OCI-LY1 (cell line): Measurements from ENCODE around the gene NR2F1-AS1.

ENCODE experiments used
- H2AFZ ChIP-seq: fragments of 200-600 bp; sonication (generic), shearing (Covaris generic); 2 replicates; pipeline ENCODE4 v1.6.0; 2014; ENCODE audit warnings: antibody characterized with exemption, mild to moderate bottlenecking, low read length
- H3F3A ChIP-seq: fragments of 200-600 bp; sonication (generic), shearing (Covaris generic); 2 replicates; pipeline ENCODE4 v1.6.0; 2014; ENCODE audit warnings: mild to moderate bottlenecking, antibody characterized with exemption, low read length, moderate library complexity; ENCODE audit not compliant: insufficient read depth
- H3K27ac ChIP-seq: fragments of 200-600 bp; sonication (generic); 2 replicates; pipeline ENCODE4 v1.5.1; 2014; ENCODE audit warnings: low read length, mixed run types, mild to moderate bottlenecking, low read depth; ENCODE audit not compliant: poor library complexity, severe bottlenecking
- H3K27me3 ChIP-seq: fragments of 200-600 bp; sonication (generic); 2 replicates; pipeline ENCODE4 v1.6.0; 2014; ENCODE audit warnings: antibody characterized with exemption, mild to moderate bottlenecking, low read length, moderate library complexity; ENCODE audit not compliant: insufficient read depth
- H3K36me3 ChIP-seq: fragments of 200-600 bp; sonication (generic); 2 replicates; pipeline ENCODE4 v1.6.1; 2014; ENCODE audit warnings: mild to moderate bottlenecking, antibody characterized with exemption, low read length, moderate library complexity, mixed read lengths; ENCODE audit not compliant: insufficient read depth
- H3K4me1 ChIP-seq: fragments of 200-600 bp; sonication (generic); 2 replicates; pipeline ENCODE4 v1.5.1; 2014; ENCODE audit warnings: mild to moderate bottlenecking, low read length, moderate library complexity; ENCODE audit not compliant: insufficient read depth, severe bottlenecking
- H3K4me2 ChIP-seq: fragments of 200-600 bp; sonication (generic), shearing (Covaris generic); 2 replicates; pipeline ENCODE4 v1.6.1; 2014; ENCODE audit warnings: low read length
- H3K4me3 ChIP-seq: fragments of 200-600 bp; sonication (generic); 2 replicates; pipeline ENCODE4 v1.5.1; 2014; ENCODE audit warnings: low read length, low read depth, mild to moderate bottlenecking, mixed read lengths; ENCODE audit not compliant: poor library complexity, severe bottlenecking
- H3K79me2 ChIP-seq: fragments of 200-600 bp; shearing (Covaris generic); 2 replicates; pipeline ENCODE4 v1.6.1; 2016; ENCODE audit warnings: mixed run types, low read length, mixed read lengths; ENCODE audit not compliant: insufficient read depth
- H3K9ac ChIP-seq: fragments of 200-600 bp; sonication (generic), shearing (Covaris generic); 2 replicates; pipeline ENCODE4 v1.6.1; 2014; ENCODE audit warnings: mild to moderate bottlenecking, low read length, mixed read lengths
- H3K9me2 ChIP-seq: fragments of 200-600 bp; sonication (generic), shearing (Covaris generic); 2 replicates; pipeline ENCODE4 v1.6.1; 2014; ENCODE audit warnings: low read depth, mild to moderate bottlenecking, low read length, mixed read lengths
- H3K9me3 ChIP-seq: fragments of 200-600 bp; shearing (Covaris generic); 2 replicates; pipeline ENCODE4 v1.6.1; 2014; ENCODE audit warnings: low read length, mixed read lengths
- H4K20me1 ChIP-seq: fragments of 200-600 bp; sonication (generic), shearing (Covaris generic); 2 replicates; pipeline ENCODE4 v1.6.0; 2016; ENCODE audit warnings: mild to moderate bottlenecking, low read length; ENCODE audit not compliant: insufficient read depth
- CTCF ChIP-seq: fragments of 200-600 bp; sonication (generic), shearing (Covaris generic); IDR thresholded peaks from 2 replicates; pipeline ENCODE4 v1.5.1; 2017; ENCODE audit warnings: mild to moderate bottlenecking, antibody characterized with exemption, low read length, moderate library complexity, mixed read lengths
- EZH2 ChIP-seq: fragments of 200-600 bp; sonication (generic), shearing (Covaris generic); IDR thresholded peaks from 2 replicates; pipeline ENCODE4 v1.8.0; 2017; ENCODE audit warnings: borderline replicate concordance, mixed run types, mild to moderate bottlenecking, antibody characterized with exemption, low read length, moderate library complexity, mixed read lengths

The NR2F1-AS1 gene

DNA sequence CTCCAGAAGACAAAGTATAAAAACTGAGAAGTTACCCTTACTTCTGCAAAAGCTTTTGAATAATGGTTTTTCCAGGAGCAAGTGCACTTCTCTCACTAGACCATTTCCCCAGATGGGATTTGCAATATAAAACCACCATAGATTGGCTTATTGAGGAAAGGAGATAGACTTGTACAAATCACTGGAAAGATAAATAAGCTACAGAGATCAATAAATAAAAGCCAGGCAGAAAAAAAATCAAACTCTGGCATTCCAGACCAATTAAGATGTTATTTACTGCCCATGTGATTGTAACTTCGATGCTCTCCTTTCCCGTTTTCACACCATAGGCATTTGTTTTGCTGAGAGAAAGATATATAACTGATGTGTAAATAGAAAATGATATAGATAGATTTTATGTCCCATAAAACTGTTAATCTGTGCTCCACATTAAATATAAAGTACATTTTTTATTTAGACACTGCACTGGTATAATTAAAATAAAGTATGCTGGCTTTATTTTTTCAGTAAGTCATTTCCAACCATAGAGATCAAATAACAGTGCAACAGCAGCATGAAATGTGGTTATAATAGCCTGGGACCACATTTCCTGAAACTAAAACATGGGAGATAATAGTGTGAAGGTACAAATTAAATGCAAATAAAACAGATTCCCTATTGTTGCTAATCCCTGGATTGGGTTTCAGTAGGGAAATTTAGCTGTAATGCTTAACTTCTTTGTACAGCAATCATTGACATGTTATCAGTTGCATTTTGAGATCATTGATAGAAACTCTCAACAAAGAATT lies 177.7 kb downstream of the NR2F1-AS1 start:
- H2AFZ ChIP-seq = no peak overlapping the region
- no peaks in the 10 kb centered on the region for H3K9me2 ChIP-seq
- H3F3A ChIP-seq = no peaks in the 10 kb centered on the region
- no peak overlapping the region for H3K9ac ChIP-seq
- no peaks in the 10 kb centered on the region for H3K9me3 ChIP-seq
- no peak overlapping the region for H3K27ac ChIP-seq
- H3K4me2 ChIP-seq = no peak overlapping the region
- 0 out of 2 replicates have a peak, but pooled peaks cover 3% of the 10 kb centered on the region for H3K27me3 ChIP-seq
- H3K36me3 ChIP-seq = no peaks in the 10 kb centered on the region
- H3K79me2 ChIP-seq = no peaks in the 10 kb centered on the region
- no peaks in the 10 kb centered on the region for H4K20me1 ChIP-seq
- H3K4me1 ChIP-seq = no peaks in the 10 kb centered on the region
- no peak overlapping the region for H3K4me3 ChIP-seq
- TF ChIP-seq EZH2 (no peak), CTCF (no peak)

- Histone ChIP-seq H3K27me3 (0 out of 2 replicates have a peak, but pooled peaks cover 3% of the 10 kb centered on the region), H3K9me2 (no peaks in the 10 kb centered on the region), H3K79me2 (no peaks in the 10 kb centered on the region), H3K27ac (no peak overlapping the region), H2AFZ (no peak overlapping the region), H4K20me1 (no peaks in the 10 kb centered on the region), H3K4me2 (no peak overlapping the region), H3F3A (no peaks in the 10 kb centered on the region), H3K4me3 (no peak overlapping the region), H3K9me3 (no peaks in the 10 kb centered on the region), H3K4me1 (no peaks in the 10 kb centered on the region), H3K36me3 (no peaks in the 10 kb centered on the region), H3K9ac (no peak overlapping the region)
- no peak for TF ChIP-seq EZH2
- no peak for TF ChIP-seq CTCF
These were observed 178.6 kb downstream of the NR2F1-AS1 start for GRCh38 chr5:93402451-93402850.

- Histone ChIP-seq H4K20me1 (no peaks in the 10 kb centered on the region), H3K4me2 (no peak overlapping the region), H3K9me3 (no peaks in the 10 kb centered on the region), H3K4me1 (no peaks in the 10 kb centered on the region), H3K9me2 (no peaks in the 10 kb centered on the region), H3K27me3 (0 out of 2 replicates have a peak, but pooled peaks cover 3% of the 10 kb centered on the region), H3K9ac (no peak overlapping the region), H3K36me3 (no peaks in the 10 kb centered on the region), H3F3A (no peaks in the 10 kb centered on the region), H3K4me3 (no peak overlapping the region), H3K27ac (no peak overlapping the region), H2AFZ (no peak overlapping the region), H3K79me2 (no peaks in the 10 kb centered on the region)
- TF ChIP-seq EZH2 = no peak
- TF ChIP-seq CTCF = no peak
These were observed 179.3 kb downstream of the NR2F1-AS1 start for GRCh38 chr5:93401634-93402213.
